Measurements from ENCODE around the gene IL1RAPL1. TPM values are rescaled to one million over a fixed set of nuclear protein-coding genes. Genes with fewer than 3 reads are reported as not detected.
A peak's percentile ranks its signal among the peaks of the same experiment; 100 is the strongest.

IL1RAPL1 gene
- total and polyA plus RNA-seq, 8 donors, result 0.05 to 0.20 (median 0.09) TPM; not detected in 5

GRCh38 chrX:28850955-28851354, 263.7 kb downstream of the IL1RAPL1 start:
- intact Hi-C loops (cut with DNase I), result no loop called here
- DNase-seq (no peak), ATAC-seq (peak in 2 of 4 donors; percentile 16 to 24), FAIRE-seq (no peak)
- no peak for TF ChIP-seq CTCF (IDR thresholded peaks at IDR 0.05)
- Histone ChIP-seq H3K27me3 (no peaks in the 10 kb centered on the region), H3K4me1 (peaks cover 0 to 3% (median 0%) of the 10 kb centered on the region in 3 donors), H3K36me3 (no peaks in the 10 kb centered on the region), H3K4me3 (no peak overlapping the region), H3K27ac (no peak overlapping the region), H3K9me3 (no peaks in the 10 kb centered on the region)
- 45 to 47% methylated on average over 2 of the region's 2 CpGs for WGBS, 2 donors

GRCh38 chrX:28851871-28852270, 264.6 kb downstream of the IL1RAPL1 start:
- Histone ChIP-seq H3K27me3 (no peaks in the 10 kb centered on the region), H3K36me3 (no peaks in the 10 kb centered on the region), H3K4me3 (no peak overlapping the region), H3K9me3 (no peaks in the 10 kb centered on the region), H3K4me1 (peaks cover 0 to 3% (median 0%) of the 10 kb centered on the region in 3 donors), H3K27ac (no peak overlapping the region)
- intact Hi-C loops (cut with DNase I), result no loop called here
- FAIRE-seq (no peak), DNase-seq (peak in 3 of 6 donors; percentile 6 to 19 (median 11)), ATAC-seq (peak; percentile 83 to 92 (median 91))
- no peak for TF ChIP-seq CTCF (IDR thresholded peaks at IDR 0.05)
- WGBS, 2 donors, result 22 to 28% methylated on average over 1 of the region's 1 CpG

GRCh38 chrX:28854637-28855036, 267.4 kb downstream of the IL1RAPL1 start:
- H3K4me1 ChIP-seq, result peaks cover 0 to 3% (median 0%) of the 10 kb centered on the region in 3 donors
- intact Hi-C loops (cut with DNase I), result no loop called here
- DNase-seq, result no peak
- peak in 3 of 4 donors; percentile 54 to 63 (median 62) for ATAC-seq
- H3K4me3 ChIP-seq, result no peak overlapping the region
- FAIRE-seq, result no peak
- WGBS, 2 donors, result 40 to 87% methylated on average over 1 of the region's 1 CpG
- TF ChIP-seq CTCF (IDR thresholded peaks at IDR 0.05), result no peak
- H3K27ac ChIP-seq, result no peak overlapping the region
- no peaks in the 10 kb centered on the region for H3K9me3 ChIP-seq
- H3K36me3 ChIP-seq, result no peaks in the 10 kb centered on the region
- peaks cover 0 to 4% (median 0%) of the 10 kb centered on the region in 4 donors for H3K27me3 ChIP-seq

GRCh38 chrX:28876408-28876807, 289.2 kb downstream of the IL1RAPL1 start:
- H3K36me3 ChIP-seq, result no peaks in the 10 kb centered on the region
- no peaks in the 10 kb centered on the region for H3K27me3 ChIP-seq
- no peak for ATAC-seq
- no peak for DNase-seq
- 17 to 19% methylated on average over 1 of the region's 1 CpG for WGBS, 2 donors
- H3K4me1 ChIP-seq, result no peaks in the 10 kb centered on the region
- H3K27ac ChIP-seq, result no peak overlapping the region
- H3K4me3 ChIP-seq, result no peak overlapping the region
- FAIRE-seq, result no peak
- intact Hi-C loops (cut with DNase I), result no loop called here
- no peaks in the 10 kb centered on the region for H3K9me3 ChIP-seq
- TF ChIP-seq CTCF (IDR thresholded peaks at IDR 0.05), result no peak

GRCh38 chrX:28876901-28877300, 289.7 kb downstream of the IL1RAPL1 start:
- Histone ChIP-seq H3K4me3 (no peak overlapping the region), H3K27ac (no peak overlapping the region), H3K36me3 (no peaks in the 10 kb centered on the region), H3K27me3 (no peaks in the 10 kb centered on the region), H3K4me1 (no peaks in the 10 kb centered on the region), H3K9me3 (no peaks in the 10 kb centered on the region)
- WGBS, 2 donors, result 53 to 75% methylated on average over 2 of the region's 2 CpGs
- intact Hi-C loops (cut with DNase I), result no loop called here
- no peak for DNase-seq
- no peak for ATAC-seq
- TF ChIP-seq CTCF (IDR thresholded peaks at IDR 0.05), result no peak
- FAIRE-seq, result no peak
